ENCODE measurements around the gene ITGA6.

Gene ITGA6

GRCh38 chr2:172416447-172417058, 10.8 kb upstream of the ITGA6 start:
- no peak for DNase-seq (ENCODE audit: low read depth)

- DNase-seq (ENCODE audit: low read depth), result no peak
Observed at GRCh38 chr2:172420216-172420615, 7.2 kb upstream of the ITGA6 start.

- no peak for DNase-seq (ENCODE audit: low read depth)
Observed at GRCh38 chr2:172423160-172423559, 4.2 kb upstream of the ITGA6 start.

GRCh38 chr2:172425336-172425735, 2.0 kb upstream of the ITGA6 start:
- no peak for DNase-seq (ENCODE audit: low read depth)

DNA sequence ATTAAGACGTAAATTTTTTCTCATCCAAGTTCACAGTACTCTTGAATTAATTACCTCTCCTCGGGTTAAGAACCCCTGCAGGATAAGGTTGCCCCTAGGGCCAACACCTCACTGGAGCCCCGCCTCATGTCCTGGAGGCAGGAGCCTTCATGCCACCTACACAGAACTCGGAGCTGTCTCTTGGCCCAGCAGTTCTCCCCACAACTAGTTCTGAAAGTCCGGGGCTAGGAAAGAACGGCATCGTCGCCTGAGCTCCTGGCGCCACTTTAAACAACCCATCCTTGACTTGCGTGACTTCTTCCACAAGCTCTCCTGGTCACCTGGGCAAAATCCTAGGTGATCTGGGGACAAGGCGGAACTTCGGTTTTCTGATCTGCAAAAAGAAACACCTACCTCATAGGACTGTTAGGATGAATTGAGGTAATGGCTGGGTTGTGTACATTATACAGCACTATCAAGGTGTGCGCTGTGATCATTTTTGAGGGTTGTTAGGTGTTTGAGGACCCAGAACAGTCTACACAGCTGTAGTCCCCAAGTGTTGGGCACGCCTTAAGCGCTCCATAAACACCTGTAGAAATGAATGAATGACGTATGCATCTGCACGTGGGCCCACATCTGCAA, 641 bp upstream of the ITGA6 start:
- no peak for DNase-seq (ENCODE audit: low read depth)

DNA sequence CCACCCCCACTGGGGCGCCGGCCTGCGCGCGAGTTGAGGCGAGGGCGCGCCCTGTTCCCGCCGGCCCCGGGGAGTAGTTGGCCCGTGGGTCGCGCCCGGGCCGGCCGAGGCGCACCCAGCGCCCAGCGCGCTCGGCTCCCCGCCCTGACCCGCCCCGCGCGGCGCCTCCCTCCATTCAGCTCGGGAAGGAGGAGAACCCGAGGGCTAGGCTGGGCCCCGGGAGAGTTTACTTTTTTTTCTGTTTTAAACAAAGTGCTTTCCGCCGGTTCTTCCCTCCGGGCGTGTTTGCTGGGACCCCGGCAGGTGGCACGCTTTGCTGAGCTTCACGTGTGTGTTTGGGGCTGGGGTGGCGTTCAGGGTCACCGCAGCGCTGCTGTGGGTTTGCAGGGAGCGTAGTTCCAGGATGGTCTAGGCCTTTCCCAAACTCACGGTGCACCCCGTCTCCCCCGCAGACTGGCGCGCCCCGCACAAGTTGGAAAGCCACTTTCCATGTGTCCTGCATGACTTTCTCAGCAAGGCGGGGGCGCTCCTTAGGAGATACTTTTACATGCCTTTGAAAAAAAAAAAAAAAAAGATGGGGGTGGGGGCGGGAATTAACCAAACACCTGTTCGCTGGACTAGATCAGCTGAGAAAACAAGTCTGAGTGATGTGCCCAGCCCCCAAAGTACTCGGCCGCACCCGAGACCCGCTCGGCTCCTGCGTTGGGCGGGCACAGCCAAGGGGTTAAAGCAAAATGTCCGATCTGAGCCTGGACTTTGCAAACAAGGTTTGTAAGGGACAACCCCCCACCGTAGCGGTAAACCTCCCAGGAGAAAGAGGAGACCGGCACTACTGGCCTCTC, 825 bp downstream of the ITGA6 start:
- peak; percentile 50 for DNase-seq (ENCODE audit: low read depth)

- DNase-seq (ENCODE audit: low read depth), result no peak
Observed at GRCh38 chr2:172428832-172429210, 1.4 kb downstream of the ITGA6 start.

DNA sequence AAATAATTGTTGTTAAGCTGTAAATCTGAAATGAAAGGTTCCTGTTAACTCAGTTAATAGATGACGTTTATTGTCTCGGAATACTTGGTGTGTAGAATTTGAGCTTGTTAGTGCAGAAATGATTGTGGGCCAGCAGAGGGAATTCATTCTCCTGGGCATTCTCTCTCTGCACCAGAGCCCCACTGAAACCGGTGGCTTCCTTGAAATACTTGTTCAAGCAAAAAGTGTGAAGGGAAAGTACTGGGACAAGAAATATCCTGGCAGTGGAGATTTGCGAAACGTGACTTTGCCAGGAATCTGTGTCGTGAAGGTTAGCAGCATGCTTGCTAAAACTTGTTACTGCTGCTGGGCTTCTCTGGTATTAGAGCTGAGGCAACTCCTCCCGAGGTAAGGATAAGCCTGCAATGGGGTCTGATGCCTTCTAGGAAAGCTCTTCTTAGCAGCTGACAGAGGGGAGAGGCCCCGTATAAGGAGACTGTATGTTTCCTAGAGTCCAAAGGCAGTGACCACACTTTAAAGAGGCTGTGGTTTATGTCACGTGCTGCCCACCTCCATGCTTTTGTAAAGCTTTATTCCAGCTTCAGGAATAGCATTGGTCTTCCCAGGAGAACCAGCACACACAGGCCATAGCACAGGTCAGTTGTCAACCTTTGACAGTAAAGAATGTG, 2.0 kb downstream of the ITGA6 start:
- DNase-seq (ENCODE audit: low read depth), result no peak

DNA sequence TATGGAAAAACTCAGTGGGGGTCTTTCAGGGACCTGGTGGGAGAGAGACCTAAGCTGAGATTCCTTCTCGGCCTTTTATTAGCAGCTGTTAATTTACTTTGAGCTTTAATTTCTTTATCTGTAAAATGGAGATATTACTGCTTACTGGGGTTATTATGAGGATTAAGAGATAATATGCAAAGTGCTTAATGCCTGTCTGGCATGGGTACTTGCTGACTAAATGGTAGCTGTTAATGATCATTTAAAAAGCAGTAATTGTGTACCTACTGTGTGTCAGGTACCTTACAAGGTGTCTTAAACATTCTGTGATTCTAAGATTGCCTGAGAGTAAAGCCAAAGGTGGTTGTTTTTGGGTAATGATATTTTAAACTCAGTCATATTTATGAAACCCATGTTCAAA, 2.6 kb downstream of the ITGA6 start:
- no peak for DNase-seq (ENCODE audit: low read depth)

GRCh38 chr2:172430678-172431077, 3.3 kb downstream of the ITGA6 start:
- DNase-seq (ENCODE audit: low read depth), result no peak

DNA sequence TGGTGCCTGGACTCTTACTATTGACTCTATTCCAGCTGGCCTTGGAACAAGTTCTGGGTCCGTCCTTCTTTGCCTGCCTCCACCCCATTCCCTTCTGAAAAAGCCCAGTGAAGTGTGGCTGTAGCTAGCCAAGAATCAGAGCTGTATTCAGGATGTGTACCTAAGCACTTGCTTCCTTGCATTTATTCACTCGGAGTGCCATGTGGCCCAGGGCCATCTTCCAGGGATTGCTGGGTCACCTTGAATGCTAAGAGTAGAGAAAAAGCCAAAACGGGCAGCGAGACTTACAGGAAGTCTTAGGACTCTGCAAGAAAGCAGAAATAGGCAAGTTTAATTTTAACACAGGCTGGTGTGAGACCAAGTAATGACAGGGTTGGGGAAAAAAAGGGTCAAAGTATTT, 4.1 kb downstream of the ITGA6 start:
- DNase-seq (ENCODE audit: low read depth), result no peak

DNA sequence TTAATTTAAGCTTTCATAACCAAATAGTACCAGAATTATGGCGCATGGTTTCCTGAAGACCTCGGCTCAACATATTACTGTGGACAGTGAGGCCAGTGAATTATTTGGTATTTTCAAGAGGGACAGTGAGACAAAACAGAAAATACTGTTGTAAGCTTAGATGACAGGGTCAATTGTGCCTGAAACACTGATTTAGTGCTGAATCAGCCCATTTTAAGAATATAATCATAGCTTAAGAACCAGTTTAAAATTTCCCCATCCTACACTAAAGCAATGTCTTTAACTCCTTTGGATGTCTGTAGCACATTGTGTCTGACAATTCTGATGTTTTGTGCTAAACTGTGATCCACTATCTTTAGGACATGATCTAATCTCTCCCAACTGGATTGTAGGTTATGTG, 4.6 kb downstream of the ITGA6 start:
- DNase-seq (ENCODE audit: low read depth), result no peak

- DNase-seq (ENCODE audit: low read depth), result no peak
Observed at GRCh38 chr2:172433144-172433543, 5.8 kb downstream of the ITGA6 start.

DNA sequence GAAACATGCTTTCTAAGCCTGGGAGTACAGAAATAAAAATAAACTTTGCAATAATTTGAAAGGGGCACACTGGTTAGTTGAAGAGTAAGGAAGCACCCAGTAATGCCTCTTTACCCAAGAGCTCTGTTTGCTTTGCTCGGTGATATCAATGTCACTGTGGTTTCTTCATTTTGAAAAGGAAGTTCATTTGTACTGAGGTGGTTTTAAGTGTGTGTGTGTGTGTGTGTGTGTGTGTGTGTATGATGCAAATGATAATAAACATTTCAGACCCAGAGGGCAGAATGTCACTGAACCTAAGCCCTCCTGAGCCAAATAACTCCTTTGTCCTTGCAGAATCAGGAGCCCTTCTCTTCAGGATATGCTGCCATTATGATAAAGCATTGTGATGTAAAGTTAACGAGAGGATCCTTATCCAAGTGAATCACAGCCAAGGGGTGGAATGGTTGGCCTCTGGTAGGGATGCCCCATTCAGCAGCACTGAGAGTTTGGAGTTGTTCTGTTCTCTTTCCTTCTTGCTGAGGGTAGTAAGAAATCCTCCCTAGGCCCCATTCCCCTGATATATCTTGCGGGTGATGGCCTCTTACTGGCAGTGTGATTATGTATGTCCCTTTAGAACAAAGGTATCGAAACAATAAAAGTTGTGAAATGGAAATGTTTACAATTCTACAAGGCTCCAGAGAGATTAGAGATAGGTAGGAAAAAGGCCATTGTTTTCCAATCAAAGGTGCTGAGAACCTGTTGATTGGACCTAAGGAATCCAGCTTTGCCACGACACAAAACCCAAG, 7.6 kb downstream of the ITGA6 start:
- peak; percentile 18 for DNase-seq (ENCODE audit: low read depth)

- DNase-seq (ENCODE audit: low read depth), result no peak
Observed at GRCh38 chr2:172435606-172435911, 8.2 kb downstream of the ITGA6 start.

GRCh38 chr2:172436889-172437288, 9.5 kb downstream of the ITGA6 start:
- DNase-seq (ENCODE audit: low read depth), result no peak

DNA sequence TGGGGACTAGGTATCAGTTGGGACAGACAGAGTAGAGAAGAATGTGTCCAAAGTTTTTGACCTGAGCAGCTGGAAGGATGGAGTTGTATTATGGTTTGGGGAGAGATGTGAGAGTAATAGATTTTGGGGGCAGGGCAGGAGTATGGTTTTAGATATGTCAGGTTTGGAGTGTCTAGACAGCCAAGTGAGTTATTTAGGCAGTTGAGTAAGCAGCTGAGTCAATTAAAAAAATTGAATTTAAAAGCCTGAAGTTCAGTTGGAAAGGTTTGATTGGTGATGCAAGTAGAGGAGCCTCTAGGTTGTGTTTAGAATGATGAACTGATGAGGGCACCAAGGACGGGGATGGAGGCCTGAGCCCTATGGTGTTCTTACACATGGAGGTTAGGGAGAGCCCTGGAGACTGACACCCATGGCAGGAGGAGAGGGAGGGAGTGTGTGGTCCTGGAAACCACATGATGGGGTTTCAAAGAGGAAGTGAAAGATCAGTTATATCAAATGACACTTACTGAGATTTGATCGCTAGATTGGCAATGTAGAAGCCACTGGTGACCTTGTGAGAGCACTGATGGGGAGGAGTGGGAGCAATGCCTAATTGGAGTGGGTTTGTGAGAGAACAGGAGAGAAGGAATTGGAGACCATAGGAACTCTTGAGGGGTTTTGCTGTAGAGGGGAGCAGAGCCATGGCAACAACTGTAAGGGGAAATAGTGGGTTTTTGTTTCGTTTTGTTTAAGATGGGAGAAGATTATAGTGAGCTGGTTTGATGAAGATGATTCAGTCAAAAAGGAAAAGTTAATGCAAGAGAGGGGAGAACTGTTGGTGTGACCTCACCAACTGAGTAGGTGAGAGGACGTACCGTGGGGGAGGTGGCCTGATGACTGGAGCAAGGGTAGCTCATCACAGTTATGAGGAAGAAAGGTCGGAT, 10.3 kb downstream of the ITGA6 start:
- no peak for DNase-seq (ENCODE audit: low read depth)

DNA sequence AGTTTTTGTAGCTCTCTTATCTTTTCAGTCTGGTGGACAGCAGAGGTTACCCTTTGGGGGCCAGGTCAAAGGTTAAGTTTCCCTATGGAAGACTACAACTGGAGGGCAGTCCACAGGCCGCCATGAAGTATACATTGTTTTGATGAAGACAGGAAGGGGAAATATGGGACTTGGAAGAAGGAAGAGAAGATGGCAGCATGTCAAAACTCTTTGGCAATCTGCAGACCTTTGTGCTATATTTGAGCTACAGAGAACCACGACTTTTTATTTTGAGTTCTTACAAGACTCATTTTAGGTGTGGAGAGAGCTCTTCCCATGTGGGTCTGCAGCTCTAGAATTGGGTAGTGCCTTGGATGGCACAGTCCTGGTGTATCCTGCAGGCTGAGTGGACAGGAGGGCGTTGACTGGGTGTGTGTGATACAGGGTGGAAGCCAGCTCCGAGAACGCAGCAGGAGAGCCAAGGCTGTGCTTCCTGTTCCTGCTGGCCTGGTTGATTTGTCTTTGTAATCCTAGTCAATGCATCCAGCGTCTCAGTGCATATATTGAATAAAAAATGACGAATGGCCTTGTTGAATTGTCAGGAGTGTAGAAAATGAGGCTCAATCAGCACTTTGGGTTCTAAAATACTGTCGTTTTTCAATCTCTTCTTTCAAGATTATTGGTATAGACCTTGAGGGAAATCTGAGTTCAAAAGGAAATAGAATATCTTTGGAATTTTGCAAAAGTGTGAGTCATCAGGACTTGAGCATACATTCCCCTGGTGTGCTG, 11.5 kb downstream of the ITGA6 start:
- DNase-seq (ENCODE audit: low read depth), result no peak

- DNase-seq (ENCODE audit: low read depth), result no peak
Observed at GRCh38 chr2:172439509-172439860, 12.1 kb downstream of the ITGA6 start.

GRCh38 chr2:172439911-172440310, 12.5 kb downstream of the ITGA6 start:
- DNase-seq (ENCODE audit: low read depth), result no peak

Measured in T follicular helper cell (primary cell).